HG02759 (cell line): ENCODE measurements around the gene ROBO2.
A peak's percentile ranks its signal among the peaks of the same experiment; 100 is the strongest.

Source experiments
- ATAC-seq: cut with Tn5 transposase; IDR thresholded peaks from one replicate; pipeline ENCODE4 v1.9.1; 2021; ENCODE audit warnings: mild to moderate bottlenecking, moderate library complexity; ENCODE audit not compliant: unreplicated experiment

Gene ROBO2

DNA sequence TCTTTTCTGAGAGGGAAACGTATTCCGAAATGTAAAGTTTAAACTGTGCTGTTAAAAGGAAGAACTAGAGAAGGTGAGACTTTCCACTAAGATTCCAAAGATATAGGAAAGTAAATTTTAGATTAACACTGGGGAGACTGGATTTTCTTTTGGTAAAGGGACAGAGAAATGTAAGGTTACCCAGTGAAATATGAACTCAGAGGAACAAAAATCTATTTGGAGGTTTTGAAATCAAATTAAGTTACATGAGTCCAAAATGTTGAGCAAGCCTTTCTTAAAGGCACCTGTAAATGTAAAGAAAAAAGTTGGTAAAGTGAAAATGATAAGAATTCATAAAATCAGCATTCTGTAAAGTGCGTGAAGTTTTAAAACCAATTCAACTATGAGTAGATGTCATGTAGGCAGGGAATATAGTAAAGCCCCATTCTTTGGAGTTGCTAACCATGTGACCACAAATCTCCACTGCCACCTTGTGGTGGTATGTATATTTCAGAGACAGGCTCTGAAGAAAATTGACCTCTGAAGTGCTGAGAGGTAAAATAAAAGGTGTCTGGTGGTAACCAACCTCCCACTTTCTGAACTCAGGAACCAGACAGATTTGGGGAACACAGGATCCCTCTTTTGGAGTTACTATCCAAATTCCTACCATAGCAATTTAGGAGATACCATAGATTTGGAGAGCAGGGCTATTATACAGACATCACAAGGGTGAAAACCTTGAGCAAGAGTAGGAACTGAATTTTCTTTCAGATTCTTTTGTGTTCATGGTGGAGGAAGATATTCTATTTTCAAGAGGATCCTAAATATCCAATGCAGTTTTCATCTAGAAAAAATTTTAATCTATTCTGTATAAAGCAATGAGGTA lies 215.3 kb downstream of the ROBO2 start:
- peak; percentile 89 for ATAC-seq

DNA sequence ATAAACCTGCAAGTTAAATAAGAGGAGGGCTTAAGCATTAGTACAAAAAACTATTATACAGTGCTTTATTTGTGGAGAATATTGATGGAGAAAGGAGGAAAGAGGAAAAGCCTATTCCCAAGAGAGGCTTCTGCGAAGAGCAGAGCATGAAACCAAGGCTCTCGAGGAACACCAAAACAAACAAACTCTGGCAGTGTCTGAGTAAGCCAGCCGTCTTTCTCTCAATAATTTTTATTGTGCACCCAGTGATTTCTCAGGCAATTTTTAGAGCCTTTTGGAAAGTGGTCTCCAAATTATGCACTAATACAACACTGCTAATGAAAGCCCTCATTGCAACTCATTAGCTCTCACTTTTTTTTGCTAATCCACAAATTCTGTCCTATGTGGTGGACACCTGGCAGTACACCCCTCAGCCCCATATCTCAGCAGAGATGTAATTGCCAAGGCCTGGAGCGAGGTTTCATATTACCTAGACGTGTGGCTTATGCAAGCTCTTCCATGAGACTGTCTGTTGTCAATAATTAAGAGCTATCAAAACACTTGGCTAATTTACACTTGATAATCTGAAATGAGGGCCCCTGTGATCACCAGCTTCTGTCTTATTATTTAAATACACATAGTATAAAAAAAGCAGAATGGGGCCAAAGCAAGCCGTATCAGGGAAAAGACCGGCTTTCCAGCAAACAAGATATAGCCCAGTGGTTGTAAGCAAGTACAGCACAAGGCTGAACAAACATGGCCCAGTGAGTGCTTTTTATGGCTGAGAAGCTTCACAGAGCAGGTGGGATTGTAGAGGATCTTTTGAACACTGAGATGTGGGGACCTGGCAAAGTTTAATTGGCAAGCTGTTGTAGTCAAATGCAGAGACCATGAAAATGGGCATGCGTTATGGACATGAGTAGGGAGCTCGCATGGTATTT lies 216.9 kb downstream of the ROBO2 start:
- no peak for ATAC-seq

DNA sequence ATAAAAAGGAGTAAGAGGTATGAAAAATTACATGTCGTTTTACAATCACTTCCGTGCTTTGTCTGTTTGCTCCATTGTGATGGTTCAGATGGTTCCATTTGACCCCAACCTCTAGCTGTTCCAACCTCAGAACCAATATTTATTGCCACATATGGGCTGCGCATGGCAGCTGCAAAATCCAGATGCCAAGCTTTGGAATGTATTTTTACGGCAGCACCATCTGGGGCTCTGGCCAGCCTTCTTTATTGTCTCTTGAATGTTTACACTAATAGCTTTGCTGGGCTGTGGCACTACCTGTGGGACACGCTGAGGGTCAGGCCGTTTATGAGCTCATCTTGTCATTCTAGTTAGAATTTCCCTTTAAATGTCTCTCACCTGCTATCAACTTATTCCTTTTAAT lies 219.8 kb downstream of the ROBO2 start:
- no peak for ATAC-seq

- no peak for ATAC-seq
Measured at GRCh38 chr3:77262361-77262760, 222.5 kb downstream of the ROBO2 start.

GRCh38 chr3:77267589-77267988 lies 227.7 kb downstream of the ROBO2 start:
- ATAC-seq: no peak

- ATAC-seq: no peak
Measured at GRCh38 chr3:77271306-77271705, 231.4 kb downstream of the ROBO2 start.

GRCh38 chr3:77271711-77272110 lies 231.8 kb downstream of the ROBO2 start:
- no peak for ATAC-seq

- no peak for ATAC-seq
Measured at GRCh38 chr3:77279276-77279675, 239.4 kb downstream of the ROBO2 start.

- ATAC-seq: no peak
Measured at GRCh38 chr3:77281721-77282120, 241.8 kb downstream of the ROBO2 start.

GRCh38 chr3:77283108-77283507 lies 243.2 kb downstream of the ROBO2 start:
- no peak for ATAC-seq

- no peak for ATAC-seq
Measured at GRCh38 chr3:77288348-77288747, 248.4 kb downstream of the ROBO2 start.

DNA sequence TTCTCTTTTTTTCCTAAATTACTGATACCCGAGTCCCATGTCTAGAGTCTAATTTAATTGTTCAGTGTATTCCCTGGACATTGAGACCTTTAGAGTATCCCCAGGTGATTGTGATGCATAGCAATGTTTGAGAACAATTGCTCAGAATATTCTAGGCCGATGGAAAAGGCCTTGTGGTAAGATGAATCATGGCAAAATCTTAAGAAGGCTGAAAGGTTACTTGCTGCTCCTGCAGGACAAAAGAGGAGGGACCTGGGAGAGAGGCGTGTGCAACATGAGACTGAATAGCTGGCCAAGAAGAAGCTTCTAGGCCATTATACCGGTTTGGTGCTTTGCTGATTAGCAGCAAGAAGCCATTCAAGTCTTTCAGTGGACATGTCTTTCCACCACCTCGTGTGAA lies 256.6 kb downstream of the ROBO2 start:
- ATAC-seq: no peak

DNA sequence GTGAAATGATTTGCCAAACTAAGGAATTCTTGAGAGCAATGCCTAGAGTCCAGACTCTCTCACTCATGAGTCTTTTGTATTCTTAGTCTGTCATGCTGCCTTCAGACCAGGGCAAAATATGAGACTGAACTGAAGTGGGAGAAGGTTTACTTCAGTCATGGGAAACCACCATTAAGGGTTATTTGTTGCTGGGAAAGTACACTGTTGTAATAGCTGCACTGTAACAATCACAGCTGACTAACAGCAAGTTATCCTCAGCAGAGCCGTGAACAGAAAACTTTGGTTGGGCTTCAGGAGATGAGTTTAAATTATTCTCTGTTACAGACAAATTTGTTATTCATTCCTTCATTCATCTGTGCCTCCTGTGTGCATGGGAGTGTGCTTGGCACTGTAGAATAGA lies 258.5 kb downstream of the ROBO2 start:
- no peak for ATAC-seq

- no peak for ATAC-seq
Measured at GRCh38 chr3:77303955-77304699, 264.2 kb downstream of the ROBO2 start.

DNA sequence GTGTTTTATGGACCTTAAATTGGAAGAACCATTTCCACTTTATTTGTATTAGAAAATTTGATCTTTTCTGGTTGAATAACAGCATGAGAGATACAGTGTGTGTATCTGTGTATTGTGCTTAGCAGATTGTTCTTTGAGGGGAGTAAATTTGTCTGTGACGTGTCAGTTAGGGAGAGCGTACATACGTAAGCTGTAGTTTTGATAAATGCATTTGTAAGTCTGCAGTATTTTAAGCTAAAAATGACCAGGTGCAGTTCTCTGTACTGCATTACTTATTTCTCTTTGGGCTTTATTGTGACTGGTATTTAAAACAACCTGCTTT lies 264.8 kb downstream of the ROBO2 start:
- no peak for ATAC-seq

DNA sequence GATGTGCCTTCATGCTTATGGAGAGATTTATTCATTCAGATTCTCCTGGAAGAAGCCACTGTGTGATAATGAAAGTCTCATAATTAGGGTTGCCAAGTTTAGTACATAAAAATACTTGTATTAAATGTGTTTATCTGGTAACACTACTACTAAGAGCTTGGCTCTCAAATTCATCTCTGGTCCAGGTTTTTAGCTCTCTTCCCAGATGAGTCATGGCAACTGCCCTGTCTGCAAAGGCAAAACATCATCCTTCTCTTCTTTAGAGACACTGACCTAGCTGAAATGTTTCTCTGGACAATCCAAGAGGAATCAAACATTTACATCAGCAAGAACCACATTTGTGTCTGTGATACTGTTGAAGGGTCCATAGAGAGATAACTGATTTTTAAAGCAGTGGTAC lies 269.6 kb downstream of the ROBO2 start:
- no peak for ATAC-seq

- no peak for ATAC-seq
Measured at GRCh38 chr3:77313843-77314242, 273.9 kb downstream of the ROBO2 start.

DNA sequence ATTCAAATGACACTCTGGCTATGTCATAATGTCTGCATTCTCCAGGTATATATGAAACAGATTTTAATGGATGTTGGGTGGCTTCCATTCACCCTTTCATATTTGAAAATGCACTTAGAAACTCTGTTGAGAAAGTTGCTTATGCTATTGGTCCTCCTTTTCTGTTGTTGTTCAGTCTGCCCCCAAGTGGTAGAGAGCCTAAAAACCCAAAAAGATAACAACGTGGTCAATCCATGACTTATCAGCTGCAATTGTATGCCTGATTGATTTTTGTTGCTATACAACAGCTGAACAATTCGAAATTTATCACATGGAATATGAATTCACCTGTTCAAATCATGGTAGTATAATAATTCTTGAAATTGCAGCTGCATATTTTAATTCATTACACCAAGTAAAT lies 279.8 kb downstream of the ROBO2 start:
- no peak for ATAC-seq

DNA sequence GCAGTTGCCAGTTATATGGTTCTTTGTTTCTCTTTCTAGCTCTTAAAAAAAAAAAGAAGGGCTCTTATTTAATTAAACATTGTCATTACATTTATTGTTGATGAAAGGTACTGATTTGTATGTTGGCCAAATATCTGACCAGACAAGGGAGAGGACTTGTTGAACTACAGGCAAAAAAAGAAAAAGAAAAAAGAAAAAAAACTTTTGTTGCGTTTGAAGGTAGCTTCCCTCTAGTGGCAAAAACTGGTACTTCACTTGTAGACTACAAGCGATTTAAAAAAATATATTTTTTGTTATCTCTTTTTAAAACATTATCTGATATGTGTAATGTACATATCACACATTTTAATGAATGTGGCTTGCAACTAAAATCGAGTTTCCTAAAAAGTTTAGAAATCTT lies 280.6 kb downstream of the ROBO2 start:
- no peak for ATAC-seq

- ATAC-seq: no peak
Measured at GRCh38 chr3:77321646-77322045, 281.7 kb downstream of the ROBO2 start.

DNA sequence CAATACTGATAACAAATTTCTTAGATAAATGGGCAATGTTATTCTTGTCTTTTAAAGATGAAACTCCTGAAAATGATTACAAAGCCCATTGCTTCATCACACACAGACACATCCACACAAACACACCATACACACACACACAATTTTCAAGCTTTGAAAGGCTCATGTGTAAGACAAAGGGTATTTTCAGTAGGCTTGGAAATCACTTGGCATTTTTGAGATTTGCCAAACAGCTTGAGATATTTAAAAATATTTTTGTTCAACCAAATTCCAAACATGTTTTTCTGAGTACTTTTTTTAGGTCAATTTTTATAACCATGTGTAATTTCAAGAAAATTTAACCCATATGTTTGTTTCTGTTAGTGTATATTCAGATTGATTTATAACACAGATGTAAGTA lies 283.7 kb downstream of the ROBO2 start:
- ATAC-seq: no peak
